ENCODE results near the gene NGDN. TPM values are rescaled to one million over a fixed set of nuclear protein-coding genes. Genes with fewer than 3 reads are reported as not detected.

The NGDN gene
- total RNA-seq, 1 donor from 2014 or later = 34.6 TPM

- no peaks in the 10 kb centered on the region for H3K27me3 Mint-ChIP-seq (ENCODE audit: unreplicated experiment)
- no peak overlapping the region for H3K4me3 Mint-ChIP-seq (ENCODE audit: unreplicated experiment)
- peaks cover 2% of the 10 kb centered on the region for H3K4me1 Mint-ChIP-seq (ENCODE audit: unreplicated experiment)
- H3K9me3 Mint-ChIP-seq (ENCODE audit: unreplicated experiment) = no peaks in the 10 kb centered on the region
- TF ChIP-seq CTCF (IDR thresholded peaks at IDR 0.05) = no peak
- no peak for DNase-seq (ENCODE audit: extremely low spot score, unreplicated experiment)
- peaks cover 15% of the 10 kb centered on the region for H3K36me3 Mint-ChIP-seq (ENCODE audit: unreplicated experiment)
- no peak overlapping the region for H3K27ac Mint-ChIP-seq (ENCODE audit: unreplicated experiment)
Measured at GRCh38 chr14:23481979-23482822, 12.7 kb downstream of the NGDN start.

GRCh38 chr14:23482823-23483148, 13.3 kb downstream of the NGDN start:
- Mint-ChIP-seq H3K27ac (ENCODE audit: unreplicated experiment) (no peak overlapping the region), H3K27me3 (ENCODE audit: unreplicated experiment) (no peaks in the 10 kb centered on the region), H3K36me3 (ENCODE audit: unreplicated experiment) (peaks cover 17% of the 10 kb centered on the region), H3K4me3 (ENCODE audit: unreplicated experiment) (no peak overlapping the region), H3K9me3 (ENCODE audit: unreplicated experiment) (no peaks in the 10 kb centered on the region), H3K4me1 (ENCODE audit: unreplicated experiment) (peaks cover 2% of the 10 kb centered on the region)
- no peak for DNase-seq (ENCODE audit: extremely low spot score, unreplicated experiment)
- TF ChIP-seq CTCF (IDR thresholded peaks at IDR 0.05) = no peak

GRCh38 chr14:23483236-23483854, 13.8 kb downstream of the NGDN start:
- DNase-seq (ENCODE audit: extremely low spot score, unreplicated experiment) = no peak
- no peak overlapping the region for H3K4me3 Mint-ChIP-seq (ENCODE audit: unreplicated experiment)
- H3K36me3 Mint-ChIP-seq (ENCODE audit: unreplicated experiment) = peaks cover 15% of the 10 kb centered on the region
- H3K9me3 Mint-ChIP-seq (ENCODE audit: unreplicated experiment) = no peaks in the 10 kb centered on the region
- peaks cover 1% of the 10 kb centered on the region for H3K4me1 Mint-ChIP-seq (ENCODE audit: unreplicated experiment)
- no peaks in the 10 kb centered on the region for H3K27me3 Mint-ChIP-seq (ENCODE audit: unreplicated experiment)
- peak; percentile 44 for TF ChIP-seq CTCF (IDR thresholded peaks at IDR 0.05)
- H3K27ac Mint-ChIP-seq (ENCODE audit: unreplicated experiment) = no peak overlapping the region

GRCh38 chr14:23485326-23485725, 15.8 kb downstream of the NGDN start:
- H3K27ac Mint-ChIP-seq (ENCODE audit: unreplicated experiment) = no peak overlapping the region
- H3K36me3 Mint-ChIP-seq (ENCODE audit: unreplicated experiment) = peaks cover 13% of the 10 kb centered on the region
- no peaks in the 10 kb centered on the region for H3K9me3 Mint-ChIP-seq (ENCODE audit: unreplicated experiment)
- no peak for TF ChIP-seq CTCF (IDR thresholded peaks at IDR 0.05)
- no peaks in the 10 kb centered on the region for H3K4me1 Mint-ChIP-seq (ENCODE audit: unreplicated experiment)
- no peak overlapping the region for H3K4me3 Mint-ChIP-seq (ENCODE audit: unreplicated experiment)
- no peak for DNase-seq (ENCODE audit: extremely low spot score, unreplicated experiment)
- H3K27me3 Mint-ChIP-seq (ENCODE audit: unreplicated experiment) = no peaks in the 10 kb centered on the region

- H3K36me3 Mint-ChIP-seq (ENCODE audit: unreplicated experiment) = peaks cover 13% of the 10 kb centered on the region
- no peaks in the 10 kb centered on the region for H3K4me1 Mint-ChIP-seq (ENCODE audit: unreplicated experiment)
- no peak for DNase-seq (ENCODE audit: extremely low spot score, unreplicated experiment)
- no peaks in the 10 kb centered on the region for H3K27me3 Mint-ChIP-seq (ENCODE audit: unreplicated experiment)
- no peak overlapping the region for H3K27ac Mint-ChIP-seq (ENCODE audit: unreplicated experiment)
- H3K9me3 Mint-ChIP-seq (ENCODE audit: unreplicated experiment) = no peaks in the 10 kb centered on the region
- no peak overlapping the region for H3K4me3 Mint-ChIP-seq (ENCODE audit: unreplicated experiment)
- no peak for TF ChIP-seq CTCF (IDR thresholded peaks at IDR 0.05)
Measured at GRCh38 chr14:23486036-23486435, 16.5 kb downstream of the NGDN start.
